ENCODE measurements around the gene STMN1.

Gene STMN1

GRCh38 chr1:25904943-25905679 lies 1.1 kb downstream of the STMN1 start:
- Histone ChIP-seq H3K27me3 (ENCODE audit: insufficient read depth, low read depth) (no peaks in the 10 kb centered on the region), H3K4me2 (peak overlapping the region; percentile 83), H4K20me1 (ENCODE audit: insufficient read depth) (0 out of 2 replicates have a peak, but pooled peaks cover 3% of the 10 kb centered on the region), H3K9ac (peak overlapping the region; percentile 88; the same call in 1 of the 2 replicates), H2AFZ (ENCODE audit: low read depth) (no peak overlapping the region; the same call in 1 of the 2 replicates), H3K36me3 (ENCODE audit: insufficient read depth) (peaks cover 4% of the 10 kb centered on the region; the same call in 1 of the 2 replicates), H3K27ac (peak overlapping the region; percentile 14; the same call in 1 of the 2 replicates), H3K4me1 (ENCODE audit: low read depth, poor library complexity, severe bottlenecking) (peaks cover 26% of the 10 kb centered on the region), H3K4me3 (IDR thresholded peaks at IDR 0.05; ENCODE audit: insufficient read depth, low read depth, low read length) (peak overlapping the region; percentile 92), H3K79me2 (ENCODE audit: insufficient read depth, low read depth) (peaks cover 33% of the 10 kb centered on the region)
- TF ChIP-seq CTCF (conservative IDR thresholded peaks at IDR 0.05; ENCODE audit: low read depth, low read length), result no peak

DNA sequence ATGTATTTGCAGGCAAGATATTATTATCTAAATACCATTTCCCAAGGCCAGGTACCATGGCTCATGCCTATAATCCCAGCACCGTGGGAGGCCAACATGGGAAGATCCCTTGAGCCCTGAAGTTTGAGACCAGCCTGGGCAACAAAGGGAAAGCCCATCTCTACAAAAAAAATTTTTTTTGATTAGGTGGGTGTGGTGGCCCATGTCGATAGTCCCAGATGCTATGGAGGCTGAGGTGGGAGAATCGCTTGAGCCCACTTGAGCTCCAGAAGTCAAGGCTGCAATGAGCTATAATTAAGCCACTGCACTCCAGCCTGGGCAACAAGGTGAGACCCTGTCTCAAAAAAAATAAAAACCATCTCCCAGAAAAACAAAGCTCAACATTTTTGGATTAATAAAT lies 2.2 kb downstream of the STMN1 start:
- H2AFZ ChIP-seq (ENCODE audit: low read depth), result no peak overlapping the region
- peak overlapping the region; percentile 83 for H3K4me2 ChIP-seq
- H3K36me3 ChIP-seq (ENCODE audit: insufficient read depth), result peaks cover 4% of the 10 kb centered on the region; the same call in 1 of the 2 replicates

GRCh38 chr1:25902462-25902861 lies 3.8 kb downstream of the STMN1 start:
- H3K4me1 ChIP-seq (ENCODE audit: low read depth, poor library complexity, severe bottlenecking), result peaks cover 26% of the 10 kb centered on the region
- no peak overlapping the region for H3K4me3 ChIP-seq (IDR thresholded peaks at IDR 0.05; ENCODE audit: insufficient read depth, low read depth, low read length)
- no peak overlapping the region for H2AFZ ChIP-seq (ENCODE audit: low read depth)
- no peaks in the 10 kb centered on the region for H3K27me3 ChIP-seq (ENCODE audit: insufficient read depth, low read depth)
- peaks cover 33% of the 10 kb centered on the region for H3K79me2 ChIP-seq (ENCODE audit: insufficient read depth, low read depth)
- no peak for TF ChIP-seq CTCF (conservative IDR thresholded peaks at IDR 0.05; ENCODE audit: low read depth, low read length)
- H3K4me2 ChIP-seq, result no peak overlapping the region
- 0 out of 2 replicates have a peak, but pooled peaks cover 3% of the 10 kb centered on the region for H4K20me1 ChIP-seq (ENCODE audit: insufficient read depth)
- no peak overlapping the region for H3K27ac ChIP-seq
- H3K9ac ChIP-seq, result no peak overlapping the region
- peaks cover 4% of the 10 kb centered on the region; the same call in 1 of the 2 replicates for H3K36me3 ChIP-seq (ENCODE audit: insufficient read depth)

More for the DNA sequence above, 2.2 kb downstream of the STMN1 start:
- H3K27ac ChIP-seq, result no peak overlapping the region
- H3K4me1 ChIP-seq (ENCODE audit: low read depth, poor library complexity, severe bottlenecking), result peaks cover 26% of the 10 kb centered on the region
- H3K79me2 ChIP-seq (ENCODE audit: insufficient read depth, low read depth), result peaks cover 33% of the 10 kb centered on the region
- 0 out of 2 replicates have a peak, but pooled peaks cover 3% of the 10 kb centered on the region for H4K20me1 ChIP-seq (ENCODE audit: insufficient read depth)
- no peak overlapping the region for H3K9ac ChIP-seq
- TF ChIP-seq CTCF (conservative IDR thresholded peaks at IDR 0.05; ENCODE audit: low read depth, low read length), result no peak
- no peak overlapping the region for H3K4me3 ChIP-seq (IDR thresholded peaks at IDR 0.05; ENCODE audit: insufficient read depth, low read depth, low read length)
- no peaks in the 10 kb centered on the region for H3K27me3 ChIP-seq (ENCODE audit: insufficient read depth, low read depth)

DNA sequence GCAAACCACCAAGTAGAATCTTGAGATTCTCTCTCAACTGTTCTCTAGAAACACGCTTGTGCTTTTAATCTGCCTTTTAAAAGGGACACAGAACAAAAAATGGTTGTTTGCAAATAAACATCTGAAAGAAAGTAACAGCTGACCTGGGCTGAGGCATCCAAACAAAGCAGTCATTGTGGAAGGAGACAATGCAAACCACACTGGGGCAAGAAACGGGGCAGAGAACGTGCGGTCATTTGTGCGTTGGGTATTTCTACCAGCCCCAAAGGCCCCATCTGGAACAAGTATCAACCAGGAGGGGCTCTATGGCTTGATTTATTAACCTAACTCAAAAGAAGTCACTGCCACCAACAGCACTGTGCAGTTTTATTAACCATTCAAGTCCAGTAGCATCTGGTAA lies 6.0 kb downstream of the STMN1 start:
- no peak overlapping the region for H3K9ac ChIP-seq
- peaks cover 32% of the 10 kb centered on the region for H3K79me2 ChIP-seq (ENCODE audit: insufficient read depth, low read depth)
- TF ChIP-seq CTCF (conservative IDR thresholded peaks at IDR 0.05; ENCODE audit: low read depth, low read length), result no peak
- H3K27me3 ChIP-seq (ENCODE audit: insufficient read depth, low read depth), result no peaks in the 10 kb centered on the region
- H3K4me3 ChIP-seq (IDR thresholded peaks at IDR 0.05; ENCODE audit: insufficient read depth, low read depth, low read length), result no peak overlapping the region
- H3K4me2 ChIP-seq, result no peak overlapping the region
- peaks cover 38% of the 10 kb centered on the region for H3K4me1 ChIP-seq (ENCODE audit: low read depth, poor library complexity, severe bottlenecking)
- H3K36me3 ChIP-seq (ENCODE audit: insufficient read depth), result peaks cover 4% of the 10 kb centered on the region; the same call in 1 of the 2 replicates
- H3K27ac ChIP-seq, result no peak overlapping the region
- no peak overlapping the region for H2AFZ ChIP-seq (ENCODE audit: low read depth)
- H4K20me1 ChIP-seq (ENCODE audit: insufficient read depth), result 0 out of 2 replicates have a peak, but pooled peaks cover 3% of the 10 kb centered on the region

Measured in KMS-11 (cell line).